SU-DHL-6 (cell line): ENCODE data around the gene GRIK4.

Experiments
- H2AFZ ChIP-seq: fragments of 200-600 bp; sonication (generic); 2 replicates; pipeline ENCODE4 v1.6.1; 2014; ENCODE audit warnings: low read depth, mild to moderate bottlenecking, moderate library complexity, mixed read lengths, antibody characterized with exemption, low read length; ENCODE audit not compliant: severe bottlenecking
- H3F3A ChIP-seq: fragments of 200-600 bp; shearing (Covaris generic); 2 replicates; pipeline ENCODE4 v1.6.0; 2016; ENCODE audit warnings: antibody characterized with exemption, mild to moderate bottlenecking; ENCODE audit not compliant: insufficient read depth
- H3K27ac ChIP-seq: fragments of 200-600 bp; sonication (generic); 2 replicates; pipeline ENCODE4 v1.5.1; 2016; ENCODE audit warnings: low read depth, mild to moderate bottlenecking, low read length, moderate library complexity, mixed read lengths
- H3K27me3 ChIP-seq: fragments of 200-600 bp; sonication (generic), shearing (Covaris generic); 2 replicates; pipeline ENCODE4 v1.6.0; 2014; ENCODE audit warnings: mild to moderate bottlenecking, low read length
- H3K36me3 ChIP-seq: fragments of 200-600 bp; sonication (generic); 2 replicates; pipeline ENCODE4 v1.6.1; 2014; ENCODE audit warnings: mild to moderate bottlenecking, low read length, mixed read lengths
- H3K4me2 ChIP-seq: fragments of 300-600, 200-600 bp; shearing (Covaris generic), sonication (generic); 2 replicates; pipeline ENCODE4 v1.6.0; 2014; ENCODE audit warnings: low read length, low read depth, mild to moderate bottlenecking; ENCODE audit not compliant: poor library complexity, severe bottlenecking
- H3K4me3 ChIP-seq: fragments of 200-600 bp; sonication (generic); 2 replicates; pipeline ENCODE4 v1.5.1; 2014; ENCODE audit warnings: antibody characterized with exemption, low read length, mild to moderate bottlenecking, mixed read lengths; ENCODE audit not compliant: insufficient read depth, poor library complexity, severe bottlenecking
- H3K79me2 ChIP-seq: fragments of 200-600 bp; sonication (generic); 2 replicates; pipeline ENCODE4 v1.6.1; 2014; ENCODE audit warnings: mild to moderate bottlenecking, low read length, moderate library complexity; ENCODE audit not compliant: insufficient read depth
- H3K9ac ChIP-seq: fragments of 200-600 bp; sonication (generic); 2 replicates; pipeline ENCODE4 v1.7.0; 2014; ENCODE audit warnings: mild to moderate bottlenecking, low read length
- H3K9me2 ChIP-seq: fragments of 200-600 bp; sonication (generic); replicated peaks from 2 replicates; pipeline ENCODE4 v1.6.1; 2014; ENCODE audit warnings: low read length; ENCODE audit not compliant: insufficient read depth
- H3K9me3 ChIP-seq: fragments of 200-600 bp; sonication (generic); 2 replicates; pipeline ENCODE4 v1.6.1; 2014; ENCODE audit warnings: low read length, mixed read lengths; ENCODE audit not compliant: insufficient read depth
- H4K20me1 ChIP-seq: fragments of 200-600 bp; sonication (generic); 2 replicates; pipeline ENCODE4 v1.6.1; 2014; ENCODE audit warnings: low read depth, mild to moderate bottlenecking, antibody characterized with exemption, low read length, moderate library complexity, mixed read lengths
- CTCF ChIP-seq: fragments of 200-600 bp; sonication (generic); IDR thresholded peaks from one replicate; pipeline ENCODE4 v1.5.1; 2017; ENCODE audit warnings: antibody characterized with exemption, mild to moderate bottlenecking, low read length, moderate library complexity; ENCODE audit not compliant: insufficient read depth, poor library complexity, severe bottlenecking
- EZH2phosphoT487 ChIP-seq: fragments of 200-600 bp; sonication (generic), shearing (Covaris generic); conservative IDR thresholded peaks from 2 replicates; pipeline ENCODE4 v1.6.1; 2018; ENCODE audit warnings: mild to moderate bottlenecking, antibody characterized with exemption, low read length, moderate library complexity, mixed read lengths

The GRIK4 gene

GRCh38 chr11:120956710-120957495, 445.4 kb downstream of the GRIK4 start:
- H3K4me3 ChIP-seq: no peak overlapping the region
- no peak overlapping the region for H3K27ac ChIP-seq
- H3K79me2 ChIP-seq: no peaks in the 10 kb centered on the region
- H3K9me2 ChIP-seq: no peaks in the 10 kb centered on the region
- no peaks in the 10 kb centered on the region for H4K20me1 ChIP-seq
- no peak overlapping the region for H3K4me2 ChIP-seq
- no peaks in the 10 kb centered on the region for H3K36me3 ChIP-seq
- H3K9ac ChIP-seq: no peak overlapping the region
- H3K9me3 ChIP-seq: no peaks in the 10 kb centered on the region
- H2AFZ ChIP-seq: no peak overlapping the region
- TF ChIP-seq CTCF (no peak), EZH2phosphoT487 (no peak)
- H3F3A ChIP-seq: no peaks in the 10 kb centered on the region
- H3K27me3 ChIP-seq: no peaks in the 10 kb centered on the region

- Histone ChIP-seq H2AFZ (no peak overlapping the region), H3K27ac (no peak overlapping the region), H3K9me3 (no peaks in the 10 kb centered on the region), H3K9ac (no peak overlapping the region), H3K4me2 (no peak overlapping the region), H3K79me2 (no peaks in the 10 kb centered on the region), H3K9me2 (no peaks in the 10 kb centered on the region), H4K20me1 (no peaks in the 10 kb centered on the region), H3F3A (no peaks in the 10 kb centered on the region), H3K27me3 (no peaks in the 10 kb centered on the region), H3K4me3 (no peak overlapping the region), H3K36me3 (no peaks in the 10 kb centered on the region)
- no peak for TF ChIP-seq EZH2phosphoT487
- TF ChIP-seq CTCF: no peak
Measured at GRCh38 chr11:120958185-120958584, 446.6 kb downstream of the GRIK4 start.

- no peaks in the 10 kb centered on the region for H3F3A ChIP-seq
- no peaks in the 10 kb centered on the region for H3K79me2 ChIP-seq
- H3K36me3 ChIP-seq: no peaks in the 10 kb centered on the region
- no peak overlapping the region for H3K27ac ChIP-seq
- H3K27me3 ChIP-seq: no peaks in the 10 kb centered on the region
- H3K9ac ChIP-seq: no peak overlapping the region
- no peaks in the 10 kb centered on the region for H3K9me3 ChIP-seq
- no peak overlapping the region for H2AFZ ChIP-seq
- H3K9me2 ChIP-seq: no peaks in the 10 kb centered on the region
- no peak overlapping the region for H3K4me3 ChIP-seq
- H4K20me1 ChIP-seq: no peaks in the 10 kb centered on the region
- TF ChIP-seq EZH2phosphoT487 (no peak), CTCF (no peak)
- H3K4me2 ChIP-seq: no peak overlapping the region
Measured at GRCh38 chr11:120959189-120959588, 447.6 kb downstream of the GRIK4 start.
